GM18873 (cell line): ENCODE data around the gene NCOR1.
"Not testable (repeated sequence)": the region's sequence is repeated elsewhere in the genome, so short reads cannot be mapped to it uniquely, and the experiment has no call there.

ENCODE experiments used
- ATAC-seq: cut with Tn5 transposase; IDR thresholded peaks from one replicate; pipeline ENCODE4 v1.9.1; 2021; ENCODE audit warnings: mild to moderate bottlenecking, moderate library complexity, moderate number of reproducible peaks; ENCODE audit not compliant: unreplicated experiment, low FRiP score

The NCOR1 gene

GRCh38 chr17:16106161-16106891 lies 109.0 kb downstream of the NCOR1 start:
- no peak for ATAC-seq

DNA sequence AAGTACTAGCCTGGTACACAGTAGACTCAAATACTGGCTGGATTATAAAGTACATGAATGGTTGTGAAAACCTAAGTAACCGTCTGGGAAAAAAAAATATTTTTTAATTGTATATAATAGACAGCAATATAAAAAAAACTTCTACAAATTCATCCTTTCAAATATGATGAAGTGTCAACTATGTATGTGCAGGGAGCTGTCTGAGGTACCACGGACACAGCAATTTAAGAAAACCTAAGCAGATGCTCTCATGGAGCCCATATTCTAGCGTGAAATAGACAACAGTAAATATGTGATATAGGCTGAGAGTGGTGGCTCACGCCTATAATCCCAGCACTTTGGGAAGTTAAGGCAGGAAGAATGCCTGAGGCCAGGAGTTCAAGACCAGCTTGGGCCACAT lies 111.1 kb downstream of the NCOR1 start:
- no peak for ATAC-seq

DNA sequence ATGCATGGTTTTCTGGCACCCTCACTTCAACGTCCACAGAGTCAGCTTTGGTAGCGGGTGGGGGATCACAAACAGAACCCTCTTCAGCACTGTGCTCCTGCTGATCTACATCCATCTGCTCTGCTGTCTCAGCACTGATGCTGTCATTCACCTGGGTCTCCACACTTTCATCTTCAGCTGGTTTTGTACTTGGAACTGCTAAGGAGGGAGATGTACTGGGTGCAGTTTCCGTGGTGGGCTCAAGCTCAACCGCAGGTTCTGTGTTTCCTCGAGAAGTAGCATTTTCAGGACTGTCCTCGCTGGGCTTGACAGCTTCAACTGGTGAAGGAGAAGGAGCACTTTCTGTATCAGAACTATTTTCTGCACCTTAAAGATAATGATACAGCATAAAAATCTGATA lies 113.9 kb downstream of the NCOR1 start:
- no peak for ATAC-seq

- no peak for ATAC-seq
Measured at GRCh38 chr17:16100737-16101400, 114.5 kb downstream of the NCOR1 start.

GRCh38 chr17:16091773-16092172 lies 123.6 kb downstream of the NCOR1 start:
- ATAC-seq, result no peak

GRCh38 chr17:16086957-16087356 lies 128.4 kb downstream of the NCOR1 start:
- ATAC-seq, result no peak

DNA sequence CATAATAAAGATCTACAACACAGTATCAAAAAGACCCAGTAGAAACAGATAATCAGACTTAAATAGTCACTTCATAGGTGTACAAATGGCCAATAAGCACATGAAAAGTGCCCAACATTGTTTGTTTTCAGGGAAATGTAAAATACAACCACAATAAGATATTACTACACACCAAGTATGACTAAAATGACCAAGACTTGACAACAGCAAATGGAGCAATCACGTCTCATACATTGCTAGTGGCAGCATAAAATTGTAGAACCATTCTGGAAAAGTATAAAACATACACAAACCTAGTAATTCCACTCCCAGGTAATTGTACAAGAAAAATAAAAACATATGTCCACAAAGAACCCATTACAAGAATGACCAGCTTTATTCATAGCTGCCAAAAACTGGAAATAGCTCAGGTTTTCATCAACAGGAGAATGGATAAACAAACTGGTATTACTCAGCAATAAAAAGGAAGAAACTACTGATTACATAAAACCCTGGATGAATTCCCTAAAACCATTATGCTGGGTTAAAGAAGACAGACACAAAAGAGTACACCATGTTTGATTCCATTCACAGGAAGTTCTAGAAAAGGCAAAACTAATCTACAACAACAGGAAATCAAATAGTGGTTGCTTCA lies 130.2 kb downstream of the NCOR1 start:
- no peak for ATAC-seq

DNA sequence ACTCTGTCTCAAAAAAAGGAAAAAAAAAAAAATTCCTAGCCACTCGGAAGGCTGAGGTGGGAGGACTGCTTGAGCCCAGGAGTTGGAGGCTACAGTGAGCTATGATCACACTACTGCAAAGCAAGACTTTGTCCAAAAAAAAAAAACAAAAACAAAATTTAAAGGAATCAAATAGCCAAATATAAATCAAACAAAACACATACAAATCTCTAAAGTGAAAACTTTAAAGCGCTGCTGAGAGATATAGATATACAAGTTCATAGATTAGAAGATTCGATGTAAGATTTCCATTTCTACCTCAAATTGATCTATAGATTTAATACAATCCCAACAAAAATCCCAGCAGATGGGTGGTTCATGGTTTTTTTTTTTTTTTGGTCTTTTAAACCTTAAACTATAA lies 132.1 kb downstream of the NCOR1 start:
- ATAC-seq, result no peak

DNA sequence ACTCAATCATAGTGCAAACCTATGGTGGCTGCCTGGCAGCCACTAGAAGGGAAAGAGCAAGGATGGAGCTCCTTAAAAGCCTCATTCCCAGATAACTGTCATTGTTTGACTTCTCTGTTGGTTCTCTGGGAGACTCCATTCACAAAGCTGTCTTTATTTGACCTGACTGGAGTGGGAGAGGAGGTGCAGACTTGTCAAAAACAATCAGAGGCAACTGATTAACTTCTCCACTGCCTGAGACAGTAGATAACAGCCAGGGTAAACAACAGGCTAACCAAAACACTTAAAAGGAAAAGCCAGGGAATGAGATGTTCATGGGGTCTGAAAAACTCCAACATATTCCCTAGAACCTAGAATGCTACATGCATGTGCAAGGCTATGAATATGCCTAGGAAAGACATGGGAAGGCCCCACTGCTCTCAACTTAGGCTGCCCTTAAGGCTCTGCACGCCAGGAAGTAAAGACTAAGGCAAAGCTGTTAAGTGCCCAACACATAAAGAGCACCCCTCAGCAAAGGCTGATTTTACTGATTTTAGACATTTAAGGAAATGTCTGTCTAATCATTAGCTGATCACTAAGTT lies 133.7 kb downstream of the NCOR1 start:
- ATAC-seq, result no peak

- ATAC-seq, result no peak
Measured at GRCh38 chr17:16080366-16080765, 135.0 kb downstream of the NCOR1 start.

DNA sequence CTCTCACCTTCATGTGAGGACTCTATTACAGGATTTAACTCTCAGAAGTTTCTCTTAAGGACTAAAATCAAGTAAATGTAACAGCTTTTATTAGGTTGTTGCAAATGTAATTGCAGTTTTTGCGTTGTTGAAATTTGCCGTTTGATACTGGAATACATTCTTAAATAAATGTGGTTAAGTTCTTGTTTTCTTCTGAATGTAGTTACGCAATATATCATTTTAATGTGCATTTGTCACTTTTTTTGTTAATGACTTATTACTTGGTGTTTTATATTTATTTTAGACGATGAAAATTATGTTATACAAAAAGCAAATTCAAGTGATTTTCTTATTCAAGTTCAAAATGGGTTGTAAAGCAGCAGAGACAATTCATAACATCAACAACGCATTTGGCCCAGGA lies 139.4 kb downstream of the NCOR1 start:
- no peak for ATAC-seq

- ATAC-seq, result no peak
Measured at GRCh38 chr17:16074423-16074822, 140.9 kb downstream of the NCOR1 start.

DNA sequence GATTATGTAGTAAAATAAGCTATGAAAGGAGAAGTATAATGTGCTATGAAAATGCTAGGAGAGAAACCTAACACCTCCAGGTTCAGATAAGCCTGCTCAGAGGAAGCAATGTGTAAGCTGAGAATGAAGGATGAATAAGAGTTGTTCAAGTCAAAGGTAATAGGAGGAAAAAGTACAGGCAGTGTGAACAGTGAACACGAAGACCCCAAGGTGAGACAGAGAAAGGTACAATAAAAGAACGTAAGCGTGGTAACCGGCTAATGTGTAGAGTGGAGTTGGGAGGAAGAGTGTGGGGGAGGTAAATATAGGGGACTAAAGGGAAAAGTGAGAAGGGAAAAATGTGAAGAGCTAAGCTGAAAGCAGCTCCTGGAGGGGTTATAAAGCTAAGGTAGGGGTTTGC lies 141.5 kb downstream of the NCOR1 start:
- ATAC-seq, result no peak

DNA sequence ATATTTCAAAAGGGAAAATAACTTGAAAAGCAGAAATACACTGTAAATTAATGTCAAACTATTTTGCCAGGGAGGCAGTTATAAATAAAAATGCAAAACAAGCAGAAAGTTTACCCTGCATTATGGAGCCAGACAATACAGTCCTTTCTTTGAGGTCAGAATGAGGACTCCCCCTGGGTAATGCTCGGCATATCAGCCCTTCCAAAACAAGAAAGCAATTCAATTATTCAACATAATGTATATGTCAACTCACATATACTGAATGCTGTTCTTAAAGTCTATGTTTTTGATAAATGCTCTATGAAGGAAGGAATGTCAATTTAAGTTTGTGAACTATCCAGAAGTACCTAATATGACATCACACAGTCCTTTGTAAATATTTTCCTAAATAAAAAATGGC lies 143.3 kb downstream of the NCOR1 start:
- ATAC-seq, result no peak

DNA sequence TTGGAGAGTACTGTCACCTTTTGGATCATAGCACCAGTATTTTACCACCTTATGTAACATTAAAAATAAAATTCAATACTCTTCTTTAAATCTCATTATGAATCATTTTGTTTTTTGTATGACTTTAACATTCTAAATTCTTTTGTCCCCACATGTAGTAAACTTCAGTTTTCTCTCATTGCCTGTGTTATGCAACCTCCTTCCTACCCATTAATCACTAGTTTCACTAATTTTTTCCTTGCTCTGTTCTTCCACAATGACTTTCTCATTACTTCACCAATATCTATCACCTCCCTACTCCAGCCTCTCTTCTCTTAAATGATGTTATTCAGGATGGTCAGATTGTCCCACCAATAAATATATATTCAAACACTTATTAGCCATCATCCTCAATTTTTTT lies 147.0 kb downstream of the NCOR1 start:
- no peak for ATAC-seq

DNA sequence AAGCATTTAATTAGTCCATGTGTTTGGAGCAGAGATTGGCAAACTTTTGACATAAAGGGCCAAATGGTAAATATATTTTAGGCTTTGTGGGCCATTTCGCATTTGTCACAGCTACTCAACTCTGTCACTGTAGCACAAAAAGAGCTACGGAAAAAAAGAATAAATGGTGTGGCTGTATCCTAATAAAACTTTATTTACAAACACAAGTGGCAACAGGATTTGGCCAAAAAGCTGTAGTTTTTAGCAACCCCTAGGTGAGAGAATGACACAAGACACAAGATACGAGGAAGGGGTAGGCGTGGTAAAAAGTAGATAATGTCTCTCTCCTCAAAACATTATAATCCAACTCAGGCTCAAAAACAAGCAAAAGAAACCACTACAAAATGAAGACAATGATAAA lies 149.2 kb downstream of the NCOR1 start:
- no peak for ATAC-seq

DNA sequence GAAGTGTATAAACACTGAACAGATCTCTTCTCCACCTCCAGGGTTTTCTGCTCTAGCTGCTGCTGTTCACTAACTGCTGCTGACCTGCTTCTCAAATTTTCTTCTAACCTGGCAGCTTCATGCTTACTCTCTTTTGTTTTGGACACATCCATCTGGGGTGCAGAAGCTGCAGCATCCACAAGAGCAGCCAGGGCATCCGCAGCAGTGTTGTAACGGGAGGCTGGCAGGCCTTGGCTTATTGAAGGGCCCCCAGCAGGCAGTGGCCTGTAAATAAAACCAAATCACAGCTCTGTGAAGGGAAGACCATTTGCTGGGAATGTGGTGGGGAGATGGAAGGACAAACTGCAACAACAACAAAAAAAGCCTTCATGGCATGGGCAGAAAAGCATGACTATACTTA lies 153.7 kb downstream of the NCOR1 start:
- no peak for ATAC-seq

DNA sequence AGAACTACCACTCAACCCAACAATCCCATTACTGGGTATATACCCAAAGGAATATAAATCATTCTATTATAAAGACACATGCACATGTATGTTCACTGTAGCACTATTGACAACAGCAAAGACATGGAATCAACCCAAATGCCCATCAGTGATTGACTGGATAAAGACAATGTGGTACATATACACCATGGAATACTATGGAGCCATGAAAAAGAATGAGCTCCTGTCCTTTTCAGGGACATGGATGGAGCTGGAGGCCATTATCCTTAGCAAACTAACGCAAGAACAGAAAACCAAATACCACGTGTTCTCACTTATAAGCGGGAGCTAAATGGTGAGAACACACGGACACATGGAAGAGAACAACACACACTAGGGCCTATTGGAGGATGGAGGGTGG lies 160.2 kb downstream of the NCOR1 start:
- ATAC-seq, result not testable (repeated sequence)

GRCh38 chr17:16052486-16052885 lies 162.8 kb downstream of the NCOR1 start:
- ATAC-seq, result no peak

DNA sequence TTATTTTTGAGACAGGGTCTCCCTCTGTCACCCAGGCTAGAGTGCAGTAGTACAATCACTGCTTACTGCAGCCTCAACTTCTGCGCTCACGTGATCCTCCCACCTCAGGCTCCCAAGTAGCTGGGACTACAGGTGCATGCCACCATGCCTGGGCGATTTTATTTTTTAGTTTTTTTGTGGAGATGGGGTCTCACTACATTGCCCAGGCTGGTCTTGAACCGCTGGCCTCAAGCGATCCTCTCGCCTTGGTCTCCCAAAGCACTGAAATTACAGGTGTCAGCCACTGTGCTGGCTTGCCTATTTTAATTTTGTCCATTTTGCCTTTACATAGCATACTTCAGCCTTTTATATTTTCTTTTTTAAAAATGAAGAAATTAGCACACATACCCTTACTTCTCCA lies 164.5 kb downstream of the NCOR1 start:
- no peak for ATAC-seq

GRCh38 chr17:16048811-16049449 lies 166.4 kb downstream of the NCOR1 start:
- no peak for ATAC-seq
